Measurements from ENCODE around the gene OR51E1. TPM values are rescaled to one million over a fixed set of nuclear protein-coding genes. Genes with fewer than 3 reads are reported as not detected.

OR51E1 gene
- total RNA-seq, 1 donor from 2014 or later = not detected

- TF ChIP-seq CTCF (IDR thresholded peaks at IDR 0.05; ENCODE audit: partially characterized antibody, unreplicated experiment) = no peak
- no peak for DNase-seq
- H3K4me1 Mint-ChIP-seq (ENCODE audit: low read depth, unreplicated experiment) = peaks cover 16% of the 10 kb centered on the region
- no peak overlapping the region for H3K4me3 Mint-ChIP-seq (ENCODE audit: unreplicated experiment)
- H3K36me3 Mint-ChIP-seq (ENCODE audit: unreplicated experiment) = no peaks in the 10 kb centered on the region
- H3K27ac Mint-ChIP-seq (ENCODE audit: unreplicated experiment) = no peak overlapping the region
- peaks cover 2% of the 10 kb centered on the region for H3K9me3 Mint-ChIP-seq (ENCODE audit: unreplicated experiment)
- peaks cover 4% of the 10 kb centered on the region for H3K27me3 Mint-ChIP-seq (ENCODE audit: unreplicated experiment)
Observed at GRCh38 chr11:4644233-4644632, 451 bp downstream of the OR51E1 start.

- Mint-ChIP-seq H3K27me3 (ENCODE audit: unreplicated experiment) (peaks cover 4% of the 10 kb centered on the region), H3K4me3 (ENCODE audit: unreplicated experiment) (no peak overlapping the region), H3K4me1 (ENCODE audit: low read depth, unreplicated experiment) (peaks cover 16% of the 10 kb centered on the region), H3K9me3 (ENCODE audit: unreplicated experiment) (peaks cover 2% of the 10 kb centered on the region), H3K36me3 (ENCODE audit: unreplicated experiment) (no peaks in the 10 kb centered on the region), H3K27ac (ENCODE audit: unreplicated experiment) (no peak overlapping the region)
- no peak for TF ChIP-seq CTCF (IDR thresholded peaks at IDR 0.05; ENCODE audit: partially characterized antibody, unreplicated experiment)
- DNase-seq = no peak
Observed at GRCh38 chr11:4645974-4646373, 2.2 kb downstream of the OR51E1 start.

- Mint-ChIP-seq H3K4me3 (ENCODE audit: unreplicated experiment) (no peak overlapping the region), H3K9me3 (ENCODE audit: unreplicated experiment) (peaks cover 2% of the 10 kb centered on the region), H3K36me3 (ENCODE audit: unreplicated experiment) (no peaks in the 10 kb centered on the region), H3K27ac (ENCODE audit: unreplicated experiment) (no peak overlapping the region), H3K27me3 (ENCODE audit: unreplicated experiment) (peaks cover 4% of the 10 kb centered on the region), H3K4me1 (ENCODE audit: low read depth, unreplicated experiment) (peaks cover 13% of the 10 kb centered on the region)
- DNase-seq = no peak
- TF ChIP-seq CTCF (IDR thresholded peaks at IDR 0.05; ENCODE audit: partially characterized antibody, unreplicated experiment) = no peak
Observed at GRCh38 chr11:4647766-4648165, 4.0 kb downstream of the OR51E1 start.

- H3K4me3 Mint-ChIP-seq (ENCODE audit: unreplicated experiment) = no peak overlapping the region
- H3K4me1 Mint-ChIP-seq (ENCODE audit: low read depth, unreplicated experiment) = no peaks in the 10 kb centered on the region
- H3K9me3 Mint-ChIP-seq (ENCODE audit: unreplicated experiment) = no peaks in the 10 kb centered on the region
- TF ChIP-seq CTCF (IDR thresholded peaks at IDR 0.05; ENCODE audit: partially characterized antibody, unreplicated experiment) = no peak
- H3K36me3 Mint-ChIP-seq (ENCODE audit: unreplicated experiment) = peaks cover 4% of the 10 kb centered on the region
- DNase-seq = no peak
- H3K27ac Mint-ChIP-seq (ENCODE audit: unreplicated experiment) = no peak overlapping the region
- H3K27me3 Mint-ChIP-seq (ENCODE audit: unreplicated experiment) = no peaks in the 10 kb centered on the region
Observed at GRCh38 chr11:4654635-4655369, 11.0 kb downstream of the OR51E1 start.

GRCh38 chr11:4658629-4659445 is 15.1 kb downstream of the OR51E1 start:
- DNase-seq = no peak
- Mint-ChIP-seq H3K36me3 (ENCODE audit: unreplicated experiment) (no peaks in the 10 kb centered on the region), H3K9me3 (ENCODE audit: unreplicated experiment) (no peaks in the 10 kb centered on the region), H3K4me1 (ENCODE audit: low read depth, unreplicated experiment) (no peaks in the 10 kb centered on the region), H3K27ac (ENCODE audit: unreplicated experiment) (no peak overlapping the region), H3K27me3 (ENCODE audit: unreplicated experiment) (no peaks in the 10 kb centered on the region), H3K4me3 (ENCODE audit: unreplicated experiment) (no peak overlapping the region)
- TF ChIP-seq CTCF (IDR thresholded peaks at IDR 0.05; ENCODE audit: partially characterized antibody, unreplicated experiment) = no peak
